Measurements from ENCODE around the gene SGSH.
"Not testable (repeated sequence)": the region's sequence is repeated elsewhere in the genome, so short reads cannot be mapped to it uniquely, and the experiment has no call there.

SGSH gene

GRCh38 chr17:80245566-80246265 lies 25.6 kb upstream of the SGSH start:
- no peak for DNase-seq (ENCODE audit: extremely low read depth, insufficient read length)
- no peak overlapping the region for H3K4me3 ChIP-seq (replicated peaks; ENCODE audit: low read depth, low read length)
- no peaks in the 10 kb centered on the region for H3K36me3 ChIP-seq (ENCODE audit: control insufficient read depth, insufficient read depth, low read length)
- TF ChIP-seq CTCF (IDR thresholded peaks at IDR 0.05; ENCODE audit: insufficient read depth, low read length, poor library complexity, severe bottlenecking) = no peak
- no peaks in the 10 kb centered on the region for H3K27me3 ChIP-seq (replicated peaks; ENCODE audit: control insufficient read depth, insufficient read depth, low read length)

DNA sequence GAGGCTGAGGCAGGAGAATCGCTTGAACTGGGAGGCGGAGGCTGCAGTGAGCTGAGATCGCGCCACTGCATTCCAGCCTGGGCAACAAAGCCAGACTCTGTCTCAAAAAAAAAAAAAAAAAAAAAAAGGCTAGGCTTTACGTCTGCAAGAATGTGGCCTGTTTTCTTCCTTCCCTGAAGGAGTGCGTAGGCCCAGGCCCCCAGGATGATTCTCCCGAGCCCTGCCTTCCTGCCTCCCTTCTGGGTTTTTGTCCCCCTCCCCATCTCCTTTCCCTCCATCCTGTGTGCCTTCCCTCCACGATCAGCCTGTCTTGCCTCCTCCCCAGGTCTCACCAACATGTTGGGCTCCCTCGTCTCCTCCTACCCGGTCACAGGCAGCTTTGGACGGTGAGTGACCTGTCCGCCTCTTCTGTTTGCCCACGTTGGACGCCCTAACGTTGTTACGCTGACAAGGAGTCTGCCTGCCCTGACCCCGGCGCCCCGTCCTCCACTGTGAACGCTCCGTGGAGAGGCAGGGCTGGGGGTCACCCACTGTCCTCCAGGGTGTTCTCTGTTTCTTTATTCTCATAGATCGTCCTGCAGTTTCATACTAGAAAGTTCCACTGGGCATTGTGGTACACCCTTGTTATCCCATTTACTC lies 24.9 kb upstream of the SGSH start:
- Histone ChIP-seq H3K36me3 (ENCODE audit: control insufficient read depth, insufficient read depth, low read length) (no peaks in the 10 kb centered on the region), H3K4me3 (replicated peaks; ENCODE audit: low read depth, low read length) (no peak overlapping the region), H3K27me3 (replicated peaks; ENCODE audit: control insufficient read depth, insufficient read depth, low read length) (no peaks in the 10 kb centered on the region)
- no peak for TF ChIP-seq CTCF (IDR thresholded peaks at IDR 0.05; ENCODE audit: insufficient read depth, low read length, poor library complexity, severe bottlenecking)
- DNase-seq (ENCODE audit: extremely low read depth, insufficient read length) = no peak

GRCh38 chr17:80244448-80244847 lies 24.3 kb upstream of the SGSH start:
- not testable (repeated sequence) for H3K36me3 ChIP-seq (ENCODE audit: control insufficient read depth, insufficient read depth, low read length); H3K4me3 ChIP-seq (replicated peaks; ENCODE audit: low read depth, low read length); H3K27me3 ChIP-seq (replicated peaks; ENCODE audit: control insufficient read depth, insufficient read depth, low read length); DNase-seq (ENCODE audit: extremely low read depth, insufficient read length)

DNA sequence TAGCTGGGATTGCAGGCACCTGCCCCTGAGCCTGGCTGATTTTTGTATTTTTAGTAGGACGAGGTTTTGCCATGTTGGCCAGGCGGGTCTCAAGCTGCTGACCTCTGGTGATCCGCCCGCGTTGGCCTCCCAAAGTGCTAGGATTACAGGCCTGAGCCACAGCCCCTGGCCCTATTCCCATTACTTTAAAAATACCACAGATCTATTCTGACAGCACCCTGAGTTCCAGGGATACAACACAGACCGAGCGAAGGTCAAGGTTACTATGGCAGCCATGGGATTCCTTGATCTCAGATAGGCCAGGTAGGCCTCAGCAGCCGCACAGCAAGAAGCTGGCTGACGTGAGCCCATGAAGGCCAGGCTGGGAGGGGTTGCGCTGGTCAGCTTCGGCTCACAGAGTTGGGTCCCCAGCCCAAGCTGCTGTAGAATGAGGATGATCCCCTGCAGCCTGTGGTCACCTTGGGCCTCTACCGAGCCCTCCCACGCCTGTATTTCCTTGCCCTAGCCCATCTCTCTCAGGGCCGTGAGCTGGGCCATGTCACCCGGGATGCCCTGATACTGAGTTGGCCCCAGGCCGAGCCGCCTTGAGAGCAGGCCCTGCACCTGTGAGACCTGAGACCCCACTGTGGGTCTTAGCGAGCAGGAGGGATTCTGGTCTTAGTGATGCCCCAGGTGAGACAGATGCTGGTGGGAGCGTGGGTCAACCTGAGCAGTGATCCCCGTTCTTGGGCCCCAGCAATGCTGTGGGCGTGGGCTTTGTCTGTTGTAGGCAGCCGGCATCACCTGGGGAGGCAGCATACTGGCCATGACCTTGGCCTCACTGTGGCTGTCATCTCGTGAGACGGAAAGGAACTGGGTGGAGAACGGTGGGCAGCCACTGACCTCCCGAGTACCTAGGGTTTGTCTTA lies 23.6 kb upstream of the SGSH start:
- Histone ChIP-seq H3K27me3 (replicated peaks; ENCODE audit: control insufficient read depth, insufficient read depth, low read length) (no peaks in the 10 kb centered on the region), H3K36me3 (ENCODE audit: control insufficient read depth, insufficient read depth, low read length) (no peaks in the 10 kb centered on the region), H3K4me3 (replicated peaks; ENCODE audit: low read depth, low read length) (no peak overlapping the region)
- TF ChIP-seq CTCF (IDR thresholded peaks at IDR 0.05; ENCODE audit: insufficient read depth, low read length, poor library complexity, severe bottlenecking) = no peak
- DNase-seq (ENCODE audit: extremely low read depth, insufficient read length) = no peak

- Histone ChIP-seq H3K36me3 (ENCODE audit: control insufficient read depth, insufficient read depth, low read length) (no peaks in the 10 kb centered on the region), H3K27me3 (replicated peaks; ENCODE audit: control insufficient read depth, insufficient read depth, low read length) (no peaks in the 10 kb centered on the region), H3K4me3 (replicated peaks; ENCODE audit: low read depth, low read length) (no peak overlapping the region)
- TF ChIP-seq CTCF (IDR thresholded peaks at IDR 0.05; ENCODE audit: insufficient read depth, low read length, poor library complexity, severe bottlenecking) = no peak
- DNase-seq (ENCODE audit: extremely low read depth, insufficient read length) = no peak
Measured at GRCh38 chr17:80242505-80242904, 22.4 kb upstream of the SGSH start.

DNA sequence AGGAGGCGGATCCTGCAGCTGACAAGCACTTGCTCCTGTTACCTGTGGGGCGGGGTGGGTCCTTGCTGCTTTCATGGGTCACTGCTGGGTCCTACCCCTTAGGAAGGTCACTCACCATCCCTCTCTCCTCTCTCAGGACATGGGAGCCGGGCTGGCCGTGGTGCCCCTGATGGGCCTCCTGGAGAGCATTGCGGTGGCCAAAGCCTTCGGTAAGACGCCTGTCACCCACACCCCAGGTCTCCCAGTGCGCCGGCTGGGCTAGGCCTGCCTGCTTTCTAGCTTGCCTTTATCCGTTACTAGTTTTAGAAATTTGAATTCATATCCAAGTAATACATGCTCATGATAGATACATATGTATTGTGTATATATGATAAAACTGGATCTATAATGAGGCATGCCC lies 17.3 kb upstream of the SGSH start:
- no peaks in the 10 kb centered on the region for H3K27me3 ChIP-seq (replicated peaks; ENCODE audit: control insufficient read depth, insufficient read depth, low read length)
- H3K4me3 ChIP-seq (replicated peaks; ENCODE audit: low read depth, low read length) = no peak overlapping the region
- no peaks in the 10 kb centered on the region for H3K36me3 ChIP-seq (ENCODE audit: control insufficient read depth, insufficient read depth, low read length)
- no peak for TF ChIP-seq CTCF (IDR thresholded peaks at IDR 0.05; ENCODE audit: insufficient read depth, low read length, poor library complexity, severe bottlenecking)
- no peak for DNase-seq (ENCODE audit: extremely low read depth, insufficient read length)
